HG03460 (cell line): ENCODE data around the gene KLF16.

Experiments
- ATAC-seq: cut with Tn5 transposase; IDR thresholded peaks from one replicate; pipeline ENCODE4 v1.9.1; 2021; ENCODE audit not compliant: unreplicated experiment

The KLF16 gene

DNA sequence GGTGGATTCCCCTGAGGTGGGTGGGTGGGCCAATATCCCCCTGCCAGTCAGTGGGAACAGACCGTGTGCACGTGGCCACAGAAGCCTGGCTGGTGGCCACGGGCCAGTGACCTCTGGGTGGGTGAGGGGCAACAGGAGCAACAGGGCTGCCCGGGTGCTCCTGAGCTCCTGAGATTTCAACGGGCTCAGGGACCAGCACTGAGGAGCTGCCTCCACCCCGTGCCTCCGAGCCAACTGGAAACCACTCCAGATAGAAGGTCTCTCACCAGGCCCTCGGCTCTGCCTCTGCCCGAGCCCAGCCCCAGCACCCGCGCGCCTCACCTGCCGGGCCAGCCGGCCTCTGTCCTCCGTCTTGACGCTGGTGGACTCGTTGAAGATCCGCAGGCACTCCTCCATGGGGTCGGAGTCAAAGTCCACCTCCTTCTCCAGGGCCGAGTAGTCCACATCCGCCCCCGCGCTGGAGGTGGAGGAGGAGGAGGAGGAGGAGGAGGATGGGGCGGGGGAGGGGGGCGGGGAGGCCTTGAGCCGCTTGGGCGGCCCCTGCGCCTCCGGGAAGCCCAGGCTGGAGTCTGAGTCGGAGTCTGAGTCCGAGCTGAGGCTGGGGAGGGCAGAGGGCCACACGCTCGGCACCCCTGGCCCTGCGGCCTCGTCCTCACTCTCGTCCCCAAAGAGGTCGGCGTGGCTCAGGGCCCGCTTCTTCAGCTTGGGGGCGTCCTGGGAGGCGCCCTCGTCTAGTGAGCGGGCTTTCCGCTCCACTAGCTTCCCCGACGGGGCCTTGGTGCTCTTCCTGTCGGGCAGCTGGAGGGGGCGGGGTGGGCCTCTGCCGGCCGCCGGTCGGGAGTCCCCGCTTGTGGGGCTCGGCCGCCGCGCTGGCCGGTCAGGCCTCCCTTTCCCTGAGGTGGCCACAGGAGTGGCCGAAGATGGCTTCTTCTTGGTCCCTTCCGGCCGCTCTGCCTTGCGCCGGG lies 36.5 kb downstream of the KLF16 start:
- no peak for ATAC-seq

DNA sequence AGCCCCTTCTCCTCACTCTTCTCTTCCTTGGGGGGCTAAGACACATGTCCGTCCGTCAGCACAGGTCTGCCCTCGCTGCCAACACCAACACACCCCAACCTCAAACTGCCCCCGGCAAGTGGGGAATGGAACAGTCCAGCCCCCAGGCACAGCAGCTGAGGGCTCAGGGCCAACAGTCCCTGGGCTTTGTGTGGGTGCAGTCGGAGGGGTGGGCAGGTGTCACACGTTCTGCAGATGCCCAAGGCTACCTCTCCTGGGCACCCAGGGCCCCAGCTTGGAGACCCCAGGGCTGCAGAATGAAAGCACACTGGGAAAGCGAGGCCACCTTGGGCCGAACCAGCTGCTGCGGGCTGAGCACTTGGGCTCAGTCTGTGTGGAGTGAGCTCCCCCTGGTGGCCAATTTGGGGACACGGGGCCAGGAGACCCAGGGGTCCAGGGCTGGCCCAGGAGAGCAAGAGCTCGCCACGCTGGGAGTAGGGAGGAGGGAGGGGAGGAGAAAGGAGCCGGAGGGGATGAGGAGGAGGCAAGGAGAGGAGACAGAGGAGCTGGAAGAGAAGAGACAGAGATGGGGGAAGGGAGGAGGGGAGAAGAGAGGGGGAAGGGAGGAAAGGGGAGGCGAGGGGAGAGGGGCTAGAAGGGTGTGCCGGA lies 37.3 kb downstream of the KLF16 start:
- no peak for ATAC-seq

DNA sequence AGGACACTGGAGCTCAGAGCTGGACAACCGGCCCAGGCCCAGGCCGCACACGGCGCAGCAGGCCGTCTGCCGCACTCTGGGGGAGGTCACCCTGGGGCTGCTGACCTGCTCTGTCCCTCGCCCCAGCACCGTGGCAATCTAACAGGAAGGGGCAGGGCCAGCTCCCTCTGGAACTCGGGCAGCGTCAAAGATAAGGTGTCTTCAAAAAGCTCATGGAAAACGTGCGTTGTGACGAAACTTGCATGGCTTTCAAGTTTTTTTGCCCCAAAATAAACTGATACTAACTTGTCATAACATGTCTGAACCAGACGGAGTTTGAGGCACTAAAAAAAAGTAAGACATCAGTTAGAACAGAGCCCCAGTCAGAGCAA lies 39.1 kb downstream of the KLF16 start:
- ATAC-seq = no peak

DNA sequence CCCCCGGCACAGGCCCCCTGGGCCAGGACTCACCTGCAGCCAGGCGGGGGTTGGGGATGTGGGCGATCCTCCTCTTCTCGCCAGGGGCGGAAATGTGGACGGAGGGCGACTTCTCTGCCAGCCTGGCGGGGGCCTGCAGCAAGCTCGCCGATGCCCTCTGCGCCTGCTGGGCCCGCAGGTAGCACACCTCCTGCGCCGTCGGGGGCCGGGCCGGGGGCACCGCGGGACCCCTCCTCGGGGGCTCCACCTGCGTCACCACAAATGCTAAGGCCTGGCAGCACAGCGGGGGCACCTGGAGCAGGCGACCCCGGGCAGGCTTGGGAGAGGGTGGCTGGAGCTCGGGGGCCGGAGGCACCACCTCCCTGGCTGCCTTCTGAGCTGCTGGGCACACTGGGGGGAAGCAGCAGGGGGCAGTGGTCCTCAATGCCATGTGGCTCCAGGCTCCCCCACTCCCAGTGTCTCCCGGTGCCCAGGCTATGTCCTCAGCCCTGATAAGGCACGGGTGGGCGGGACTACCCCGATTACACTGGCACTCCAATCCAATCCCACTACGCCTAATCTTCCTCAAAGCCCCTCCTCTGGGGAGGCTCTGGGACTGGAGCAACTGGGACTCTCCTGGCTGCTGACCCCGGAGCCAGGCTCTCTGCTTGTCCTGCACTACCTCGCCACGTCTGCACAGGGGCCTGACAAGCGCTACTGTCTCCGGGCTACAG lies 39.7 kb downstream of the KLF16 start:
- no peak for ATAC-seq

DNA sequence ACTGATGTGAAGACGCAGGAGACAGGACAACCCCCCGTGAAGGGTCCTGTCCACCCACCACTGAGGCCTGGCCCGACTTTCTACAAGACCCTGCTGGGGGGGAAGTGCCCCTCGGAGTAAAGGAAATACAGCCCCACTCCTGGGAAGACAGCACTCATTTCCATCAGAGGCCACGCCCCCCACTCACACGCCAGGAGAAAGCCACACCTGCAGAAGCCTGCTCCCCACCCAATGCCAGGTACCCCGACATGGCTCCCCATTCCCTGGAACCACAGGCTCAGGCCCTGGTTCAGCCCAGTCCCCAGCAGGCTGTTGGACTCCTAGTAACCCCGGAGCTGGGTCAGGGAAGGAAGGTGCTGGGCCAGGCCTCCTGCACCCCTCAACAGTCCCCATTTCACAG lies 40.4 kb downstream of the KLF16 start:
- no peak for ATAC-seq

DNA sequence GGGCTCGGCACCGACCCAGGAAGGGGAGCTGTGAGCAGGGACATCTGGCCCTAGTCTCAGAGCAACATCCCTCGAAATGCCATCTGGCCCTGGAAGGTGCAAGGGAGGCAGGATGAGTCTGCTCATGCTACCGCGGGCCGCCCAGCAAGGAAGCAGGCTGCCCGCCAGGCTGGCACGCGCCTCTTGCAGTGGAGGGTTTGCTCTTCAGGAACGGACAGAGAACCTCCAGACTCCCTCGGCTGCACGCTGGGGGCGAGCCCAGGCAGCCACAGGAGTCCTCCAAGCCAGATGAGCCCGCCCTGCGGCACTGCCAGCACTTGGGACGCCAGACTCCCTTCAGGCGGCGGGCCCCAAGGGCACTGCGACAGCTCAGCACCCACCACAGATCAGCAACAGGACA lies 41.2 kb downstream of the KLF16 start:
- no peak for ATAC-seq

DNA sequence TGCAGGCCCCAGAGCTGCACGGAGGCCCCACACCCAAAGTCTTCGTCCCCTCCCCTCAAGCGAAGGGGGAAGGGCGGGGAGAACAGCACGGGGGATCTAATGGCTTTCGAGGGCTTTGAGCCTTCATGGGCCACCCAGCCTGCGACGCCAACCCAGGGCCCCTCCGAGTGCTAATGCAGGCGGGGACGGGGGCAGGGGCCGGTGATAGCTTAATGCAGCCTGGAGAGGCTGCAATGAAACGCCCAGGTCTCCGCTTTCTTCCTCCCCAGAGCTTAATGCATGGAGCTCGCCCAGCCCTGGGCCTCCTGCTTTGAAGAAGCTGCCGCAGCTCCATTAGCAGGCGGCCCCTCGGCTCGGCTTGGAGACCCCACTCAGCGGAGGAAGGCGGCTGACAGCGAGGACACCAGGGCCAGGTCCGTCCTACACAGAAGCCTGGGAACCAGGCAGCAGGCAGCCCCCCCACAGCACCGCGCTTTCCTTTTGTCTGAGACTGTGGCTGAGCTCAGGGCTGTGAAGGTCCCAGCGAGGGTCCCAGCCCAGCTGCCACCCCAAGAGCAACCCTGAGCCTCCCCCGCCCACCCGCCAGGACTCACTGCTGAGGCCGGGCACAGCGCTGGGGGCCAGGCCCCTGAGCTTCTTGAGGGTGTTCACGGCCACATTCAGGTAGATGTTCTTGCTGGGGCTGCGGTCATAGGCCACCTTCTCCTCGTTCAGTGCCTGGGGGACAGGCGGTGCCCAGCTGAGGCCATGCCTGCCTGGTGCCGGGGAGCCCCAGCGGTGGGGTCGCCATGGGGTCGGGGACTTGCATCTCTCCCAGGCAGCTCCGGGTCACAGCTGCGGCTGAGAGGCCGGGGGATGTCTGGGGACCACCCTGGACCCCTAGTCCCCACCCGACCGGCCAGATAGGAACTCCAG lies 43.8 kb downstream of the KLF16 start:
- ATAC-seq = no peak

DNA sequence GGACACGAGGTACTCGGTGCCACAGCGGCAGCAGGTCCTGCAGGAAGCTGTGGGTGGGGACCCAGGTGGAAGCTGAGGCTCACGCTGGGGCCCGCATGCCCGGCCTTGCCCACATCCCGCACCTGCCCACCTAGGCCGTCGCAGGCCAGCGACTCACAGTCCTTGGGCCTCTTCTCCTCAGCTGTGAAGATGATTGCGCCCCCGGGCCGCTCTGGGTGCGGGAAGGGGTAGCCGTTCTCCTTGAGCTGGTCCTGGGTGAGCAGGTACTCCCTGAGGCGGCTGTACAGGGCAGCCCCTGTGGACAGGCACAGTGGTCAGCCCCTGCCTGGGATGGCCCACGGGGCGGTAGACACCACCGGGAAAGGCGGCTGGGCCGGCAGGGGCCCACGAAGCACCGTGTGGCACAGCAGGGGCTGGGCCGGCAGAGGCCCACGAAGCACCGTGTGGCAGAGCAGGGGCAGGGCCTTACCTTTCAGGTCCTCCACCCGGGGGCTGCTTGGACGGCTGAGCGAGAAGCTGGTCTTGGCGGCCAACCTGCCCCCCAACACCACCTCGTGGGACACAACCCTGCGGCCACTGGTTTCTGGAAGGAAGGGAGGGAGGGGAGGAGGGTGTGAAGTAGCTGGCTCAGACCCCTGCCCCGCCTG lies 44.7 kb downstream of the KLF16 start:
- no peak for ATAC-seq

DNA sequence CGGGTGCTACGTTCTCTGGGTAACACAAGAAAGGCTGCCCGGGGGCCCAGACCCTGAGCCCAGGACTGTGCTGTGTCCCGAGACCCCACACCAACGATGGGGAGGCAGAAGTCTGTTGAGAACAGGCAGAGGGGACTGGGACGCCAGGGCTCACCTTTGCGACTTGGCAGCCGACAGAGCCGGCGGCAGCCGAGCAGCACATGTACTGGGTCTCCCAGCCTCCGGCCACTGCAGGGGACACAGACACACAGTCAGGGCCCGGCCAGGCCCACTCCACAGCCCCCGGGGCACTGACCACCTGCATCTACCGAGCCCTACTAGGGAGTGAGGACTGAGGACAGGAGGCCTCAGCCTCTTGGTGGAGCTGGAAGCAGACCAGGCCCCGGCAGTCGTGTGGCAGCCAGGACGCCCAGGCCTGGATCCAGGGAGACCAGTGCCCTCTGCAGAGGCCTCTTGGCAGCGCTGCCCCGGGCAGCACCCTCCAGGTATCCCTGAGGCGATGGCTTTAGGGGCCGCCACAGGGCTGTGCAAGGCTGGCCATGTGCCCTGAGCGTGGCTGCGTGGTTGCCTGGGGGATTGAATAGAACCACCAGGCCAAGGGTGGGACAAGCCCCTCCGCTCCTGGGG lies 45.7 kb downstream of the KLF16 start:
- ATAC-seq = no peak

DNA sequence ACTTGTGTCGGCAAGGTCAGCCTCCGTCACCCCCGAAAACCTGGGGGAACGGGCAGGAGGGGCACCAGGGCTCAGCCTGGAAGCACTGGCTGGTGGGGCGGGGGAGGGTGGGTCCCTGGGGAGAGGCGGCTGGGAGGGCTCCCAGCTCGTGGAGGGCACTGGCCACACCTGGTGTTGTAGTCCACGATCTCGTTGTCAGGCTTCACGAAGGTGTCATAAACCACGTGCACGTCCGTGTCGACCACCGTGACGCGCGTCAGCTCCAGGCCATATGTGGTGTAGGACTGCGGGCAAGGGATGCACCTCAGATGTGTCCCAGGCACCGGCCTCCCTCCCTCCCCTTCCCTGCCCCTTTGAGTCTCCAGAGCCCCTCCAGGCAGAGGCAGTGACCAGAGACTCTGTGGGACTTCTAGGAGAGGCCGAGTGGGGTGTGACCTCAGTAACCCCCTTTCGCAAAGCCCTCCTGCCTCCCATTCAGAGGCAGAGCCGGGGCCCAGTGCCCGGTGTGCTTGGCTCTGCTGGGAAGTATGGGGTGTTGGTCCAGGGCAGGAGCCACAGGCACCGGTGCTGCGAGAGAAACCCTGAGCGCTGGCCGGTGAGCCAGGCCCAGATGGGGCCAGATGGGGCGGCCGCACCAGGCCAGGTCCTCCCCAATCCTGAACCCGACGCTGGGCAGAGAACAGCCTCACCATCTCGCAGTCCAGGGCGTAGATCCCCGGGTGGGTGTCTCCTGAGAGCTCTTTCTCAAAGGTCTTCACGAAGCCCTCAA lies 46.7 kb downstream of the KLF16 start:
- no peak for ATAC-seq

DNA sequence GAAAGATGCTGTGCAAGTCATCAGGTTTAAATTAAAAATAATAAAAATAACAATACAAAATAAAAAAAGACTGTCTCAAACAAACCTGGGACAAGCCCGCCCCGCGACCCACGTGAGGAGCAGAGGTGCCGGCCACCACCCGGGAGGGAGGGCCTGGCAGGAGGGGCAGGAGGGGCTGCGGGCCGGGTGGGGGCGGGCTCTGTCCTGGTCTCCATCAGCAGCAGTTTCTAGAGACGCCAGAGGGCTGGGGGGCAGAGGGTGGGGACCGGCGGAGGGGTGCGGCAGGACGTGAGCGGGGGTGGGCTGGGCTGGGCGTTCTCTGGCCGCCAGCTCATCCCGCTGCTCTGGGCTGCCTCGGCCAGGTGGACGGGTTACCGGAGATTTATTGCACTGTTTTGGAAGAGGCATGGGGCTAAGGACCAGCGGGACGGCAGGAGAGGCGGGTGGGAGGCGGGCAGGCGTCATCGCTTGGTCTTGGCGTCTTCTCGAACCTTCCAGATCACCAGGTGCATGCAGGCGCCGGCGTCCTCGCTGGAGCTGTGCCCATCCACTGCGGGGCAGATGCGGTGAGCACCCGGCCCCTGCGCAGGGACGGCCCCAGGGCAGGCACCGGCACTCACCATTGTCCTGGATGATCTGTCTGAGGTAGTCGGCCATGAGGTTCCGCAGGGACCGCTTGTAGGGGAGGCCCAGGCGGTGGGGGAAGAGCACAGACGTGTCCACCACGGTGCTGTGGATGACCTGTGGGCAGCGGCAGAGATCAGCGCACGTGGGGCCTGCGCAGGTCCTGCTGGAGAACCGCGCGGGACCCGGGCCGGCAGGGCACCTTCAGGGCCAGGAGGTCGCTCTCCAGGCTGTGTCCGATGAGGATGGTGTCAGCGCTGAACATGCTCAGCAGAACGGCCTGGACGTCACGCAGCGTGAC lies 47.5 kb downstream of the KLF16 start:
- no peak for ATAC-seq

DNA sequence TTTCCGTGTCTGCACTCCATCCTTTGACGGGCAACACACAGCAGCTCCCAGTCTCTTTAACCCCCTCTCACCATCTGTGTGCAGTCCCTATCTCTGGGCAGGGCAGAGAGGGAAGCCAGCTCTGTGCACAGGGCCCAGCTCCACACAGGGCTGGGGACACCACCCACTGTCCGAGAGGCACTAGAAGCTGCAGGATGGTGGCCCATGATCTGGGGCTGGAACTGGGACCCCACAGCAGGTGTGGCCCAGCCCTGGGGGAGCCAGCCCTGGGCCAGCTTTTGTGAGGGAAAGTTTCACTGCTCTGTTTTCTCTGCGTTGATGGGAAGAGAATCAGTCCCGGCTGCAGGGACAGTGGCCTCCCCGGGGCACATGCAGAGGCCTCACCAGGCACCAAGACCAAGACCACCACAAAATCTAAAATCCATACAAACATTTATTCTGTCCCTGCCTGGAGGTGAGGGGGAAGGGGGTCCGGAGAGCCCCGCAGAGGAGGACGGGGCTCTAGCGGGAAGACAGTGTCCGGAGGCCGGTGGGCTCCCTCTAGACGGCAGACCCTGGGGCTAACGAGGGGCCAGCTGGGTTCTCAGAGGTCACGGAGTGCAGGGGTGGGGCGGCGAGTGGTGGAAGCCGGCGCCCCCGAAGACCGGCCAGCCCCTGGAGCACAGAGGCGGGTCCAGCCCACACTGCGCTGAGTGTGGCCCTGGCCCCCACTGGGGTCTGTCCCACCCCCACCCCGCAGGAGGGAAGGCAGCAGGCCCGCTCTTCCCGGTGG lies 48.4 kb downstream of the KLF16 start:
- ATAC-seq = no peak

DNA sequence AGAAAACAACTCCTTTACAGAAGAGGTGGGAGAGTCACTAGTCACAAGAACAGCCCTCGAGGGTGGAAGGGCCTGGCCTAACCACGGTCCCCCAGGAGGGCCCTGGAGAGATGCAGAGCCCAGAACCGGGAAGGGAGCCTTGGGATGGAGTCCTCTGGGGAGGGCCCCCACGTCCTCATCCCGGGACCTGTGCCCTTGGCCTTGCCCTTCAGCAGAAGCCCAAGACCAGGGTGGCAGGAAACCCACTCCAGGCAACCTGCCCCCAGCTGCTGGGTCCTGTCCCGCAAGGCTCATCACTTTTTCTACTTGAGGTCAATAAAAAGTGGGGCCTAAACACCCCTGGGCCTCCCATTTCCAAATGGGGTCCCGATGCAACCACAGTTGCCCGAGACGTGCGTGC lies 49.0 kb downstream of the KLF16 start:
- ATAC-seq = no peak

DNA sequence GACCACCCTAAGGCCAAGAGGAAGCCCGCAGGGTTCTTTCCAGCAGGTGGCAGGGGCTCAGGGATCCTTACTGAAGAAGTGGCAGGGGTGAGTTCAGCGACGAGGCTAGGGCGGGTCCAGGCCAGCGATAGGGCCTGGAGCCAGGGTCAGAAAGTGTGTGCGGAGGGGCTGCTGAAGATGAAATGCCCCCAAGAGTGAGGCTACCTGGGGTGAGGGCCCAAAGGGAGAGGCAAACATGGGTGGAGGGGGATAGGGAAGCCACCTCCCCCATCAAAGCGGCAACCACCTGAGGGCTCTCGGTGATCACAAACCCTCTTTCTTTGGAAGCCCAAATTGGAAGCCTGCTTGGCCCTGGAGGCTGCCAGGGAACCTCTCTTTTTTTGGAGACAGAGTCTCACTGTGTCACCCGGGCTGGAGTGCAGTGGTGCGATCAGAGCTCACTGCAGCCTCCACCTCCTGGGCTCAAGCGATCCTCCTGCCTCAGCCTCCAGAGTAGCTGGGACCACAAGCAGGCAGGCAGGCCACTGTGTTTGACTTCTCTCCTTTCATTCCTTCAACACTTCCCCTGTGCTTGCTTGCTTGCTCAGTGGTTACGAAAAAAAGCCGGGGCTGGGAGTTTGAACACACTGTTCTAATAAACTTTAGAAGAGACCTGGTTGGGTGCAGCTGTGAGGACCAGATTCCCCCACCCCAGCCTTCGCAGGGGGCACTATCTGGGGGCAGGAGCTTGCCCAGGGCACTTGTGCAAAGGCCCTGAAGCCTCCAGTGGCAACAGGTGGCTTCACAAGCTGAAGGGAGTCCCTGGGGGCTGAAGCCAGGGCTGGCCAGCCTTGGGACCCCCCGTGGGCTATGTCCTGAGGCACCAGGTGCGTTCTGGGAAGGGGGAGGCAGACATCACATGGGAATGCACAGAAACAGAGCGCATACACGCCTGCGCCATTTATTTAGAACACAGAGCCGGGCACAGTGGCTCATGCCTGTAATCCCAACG lies 49.9 kb downstream of the KLF16 start:
- ATAC-seq = no peak

DNA sequence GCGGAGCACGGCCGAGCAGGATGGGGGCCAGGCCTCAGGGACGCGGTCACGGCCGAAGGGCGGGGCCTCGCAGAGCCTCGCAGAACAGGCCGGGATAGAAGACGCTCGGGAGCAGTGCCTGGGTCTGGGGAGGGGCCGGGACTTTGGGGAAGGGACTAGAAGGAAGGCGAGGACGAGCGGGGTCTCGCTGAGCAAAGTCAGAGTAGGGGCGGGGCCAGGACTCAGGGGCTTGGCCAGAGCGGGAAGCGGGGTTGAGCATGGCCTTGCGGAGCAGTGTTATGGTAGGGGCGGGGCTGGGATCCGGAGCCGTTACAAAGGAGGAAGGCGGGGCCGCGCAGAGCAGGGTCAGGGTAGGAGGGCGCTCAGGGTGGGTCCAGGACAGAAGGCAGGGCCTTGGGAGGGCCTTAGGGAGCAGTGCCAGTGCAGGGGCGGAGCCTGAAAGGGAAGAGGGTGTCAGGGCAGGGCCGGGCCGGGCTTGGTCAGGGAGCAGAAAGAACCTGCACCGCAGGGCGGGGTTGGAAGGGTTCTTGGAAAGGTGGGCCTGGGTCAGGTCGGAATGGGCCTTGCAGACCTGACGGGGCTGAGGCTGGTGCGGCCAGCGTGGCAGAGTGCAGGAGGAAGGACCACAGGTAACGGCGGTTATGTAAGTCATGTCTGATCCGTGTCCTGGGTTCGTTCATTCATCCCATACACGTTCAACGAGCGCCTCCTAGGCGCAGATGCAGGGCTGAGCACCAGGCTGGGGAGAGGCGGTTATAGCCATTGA lies 50.8 kb downstream of the KLF16 start:
- ATAC-seq = peak; percentile 78
